Activated CD4-positive, alpha-beta T cell treated with anti-CD3 and anti-CD28 coated beads, Interleukin-2, amount 50 U/mL, for 1 hour (primary cell): Measurements from ENCODE around the gene STOML1.

ENCODE experiments used
- DNase-seq: peaks from one replicate; pipeline ENCODE4 v3.0.0-alpha.2; 2020

STOML1 gene

DNA sequence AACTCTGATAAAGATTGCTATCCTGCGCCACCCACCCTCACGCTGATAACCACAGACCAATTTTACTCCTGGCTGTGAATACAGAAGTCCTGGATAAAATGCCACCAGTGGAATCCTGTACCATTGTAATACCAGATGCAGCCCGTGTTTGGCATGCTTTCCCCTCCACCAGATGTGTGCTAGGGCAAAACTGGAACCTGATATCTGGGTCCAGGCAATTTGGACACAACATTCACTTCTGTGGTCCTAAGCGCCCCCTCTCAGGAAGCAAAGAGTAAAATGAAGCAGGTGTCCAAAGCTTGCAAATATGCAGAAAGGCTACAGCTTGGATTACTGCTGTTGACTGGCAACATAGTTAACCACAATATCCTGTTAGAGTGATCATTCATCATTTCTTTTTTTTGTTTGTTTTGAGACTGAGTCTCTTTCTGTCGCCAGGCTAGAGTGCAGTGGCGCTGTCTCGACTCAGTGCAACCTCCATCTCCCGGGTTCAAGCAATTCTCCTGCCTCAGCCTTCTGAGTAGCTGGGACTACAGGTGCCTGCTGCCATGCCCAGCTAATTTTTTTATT is 33.0 kb downstream of the STOML1 start:
- DNase-seq = peak; percentile 27

DNA sequence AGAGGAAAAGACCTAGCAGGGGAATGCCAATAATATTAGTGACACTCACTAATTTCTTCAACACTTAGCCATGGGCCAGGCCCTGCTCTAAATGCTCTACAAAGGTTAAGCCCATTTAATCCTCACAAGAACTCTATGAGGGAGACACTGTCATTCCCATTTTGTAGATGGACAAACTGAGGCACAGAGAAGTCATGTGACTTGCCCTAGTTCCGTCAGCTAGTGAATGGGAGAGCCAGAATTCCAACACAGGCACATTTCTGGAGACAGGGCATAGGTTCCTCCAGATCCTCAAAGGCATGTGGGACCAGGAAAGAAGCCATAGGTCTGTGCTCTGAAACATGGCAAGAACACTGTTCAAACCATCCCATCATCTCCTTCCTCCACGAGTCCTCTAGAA is 34.3 kb downstream of the STOML1 start:
- no peak for DNase-seq

DNA sequence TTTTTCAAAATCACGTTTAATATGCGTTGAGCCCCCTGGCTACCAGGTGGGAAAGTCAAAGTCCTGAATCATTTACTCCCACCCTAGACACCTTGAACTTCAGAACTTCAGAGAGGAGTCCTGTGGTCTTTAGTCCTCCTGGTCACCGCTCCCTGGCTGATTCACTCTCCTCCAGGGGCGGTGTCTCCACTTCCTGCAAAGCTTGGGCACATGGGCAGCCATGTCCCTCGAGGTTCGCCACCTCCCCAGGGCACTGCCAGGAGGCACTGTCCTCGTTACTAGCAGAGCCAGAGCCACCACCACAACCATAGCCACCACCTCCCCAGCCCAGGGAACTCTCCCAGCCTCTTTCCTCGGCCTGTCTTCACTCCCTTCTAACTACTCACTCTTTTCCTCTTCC is 34.8 kb downstream of the STOML1 start:
- DNase-seq = no peak

DNA sequence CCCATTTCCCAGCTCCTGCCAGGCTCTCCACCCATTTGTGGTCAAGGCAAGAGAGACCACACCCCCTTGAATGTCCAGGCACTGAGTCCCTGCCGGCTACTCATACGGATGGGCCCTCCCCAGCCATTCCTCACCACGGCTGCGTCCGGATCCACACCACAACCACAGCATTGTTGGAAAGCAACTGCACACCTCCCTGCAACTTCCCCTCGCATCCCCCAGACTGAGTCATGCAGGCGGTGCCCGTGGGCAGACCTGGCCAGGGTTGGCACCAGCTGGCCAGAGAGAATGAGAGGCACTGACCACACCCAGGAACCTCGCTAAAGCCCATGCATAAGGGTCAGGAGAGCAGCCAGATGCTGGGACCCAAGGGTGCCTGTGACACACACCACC is 35.4 kb downstream of the STOML1 start:
- no peak for DNase-seq

DNA sequence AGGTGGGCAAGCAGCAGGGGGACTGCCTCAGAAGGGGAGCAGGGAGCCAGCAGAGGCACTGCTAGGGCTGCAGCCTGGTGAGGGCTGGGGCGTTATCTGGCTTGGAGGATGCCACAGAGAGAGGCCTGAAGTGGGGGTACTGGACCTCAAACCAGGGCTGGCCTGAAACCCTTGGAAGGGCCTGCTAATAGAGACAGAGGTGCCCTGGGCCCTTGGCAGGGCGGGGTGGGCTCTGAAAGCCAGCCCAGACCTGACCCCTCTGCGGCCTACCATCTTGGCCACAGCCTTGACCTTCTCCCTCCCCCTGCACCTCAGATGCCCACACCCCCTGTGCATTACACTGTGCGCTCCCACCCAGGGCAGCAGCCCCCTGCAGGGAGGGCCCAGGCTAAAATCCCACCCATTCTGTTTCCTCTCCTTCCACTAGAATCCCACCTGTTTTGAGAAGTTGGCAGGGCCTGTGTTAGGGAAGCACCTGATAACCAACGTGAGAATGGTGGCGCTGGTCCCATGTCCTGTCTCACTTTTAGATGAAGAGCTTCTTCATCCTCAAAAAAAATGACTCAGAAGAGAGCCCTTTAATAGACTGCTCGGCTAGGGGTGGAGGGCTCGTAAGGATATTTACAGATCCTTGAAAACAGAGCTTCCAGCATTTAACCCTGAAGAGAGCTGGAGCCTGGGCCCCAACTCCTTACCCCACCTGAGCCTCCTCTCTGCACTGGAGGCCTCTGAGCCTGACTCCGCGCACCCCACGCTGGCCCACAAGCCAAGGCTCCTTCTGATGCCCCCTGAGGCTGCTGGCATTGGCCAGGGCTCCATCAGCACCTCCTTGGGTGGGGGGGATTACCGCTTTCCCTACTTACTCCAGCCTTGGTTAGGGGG is 36.0 kb downstream of the STOML1 start:
- no peak for DNase-seq

DNA sequence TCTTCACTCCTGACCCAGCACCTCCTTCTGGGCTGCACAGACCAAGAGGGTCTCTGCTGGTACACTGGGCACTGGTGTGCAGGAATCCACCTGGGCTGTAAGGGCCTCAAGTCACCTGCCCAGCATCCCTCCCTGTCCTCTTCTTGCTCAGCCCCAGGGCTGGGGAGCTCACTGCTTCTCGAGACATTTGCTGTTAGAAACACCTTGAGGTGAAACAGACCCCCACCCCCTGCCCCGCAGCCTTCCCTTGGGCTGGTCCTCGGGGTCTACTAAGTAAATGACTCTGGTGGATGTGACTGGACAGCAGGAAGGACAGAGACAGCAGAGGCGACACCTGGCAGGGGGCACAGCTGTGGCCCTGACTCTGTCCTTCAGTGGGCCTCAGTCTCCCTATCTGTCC is 36.8 kb downstream of the STOML1 start:
- DNase-seq = no peak

DNA sequence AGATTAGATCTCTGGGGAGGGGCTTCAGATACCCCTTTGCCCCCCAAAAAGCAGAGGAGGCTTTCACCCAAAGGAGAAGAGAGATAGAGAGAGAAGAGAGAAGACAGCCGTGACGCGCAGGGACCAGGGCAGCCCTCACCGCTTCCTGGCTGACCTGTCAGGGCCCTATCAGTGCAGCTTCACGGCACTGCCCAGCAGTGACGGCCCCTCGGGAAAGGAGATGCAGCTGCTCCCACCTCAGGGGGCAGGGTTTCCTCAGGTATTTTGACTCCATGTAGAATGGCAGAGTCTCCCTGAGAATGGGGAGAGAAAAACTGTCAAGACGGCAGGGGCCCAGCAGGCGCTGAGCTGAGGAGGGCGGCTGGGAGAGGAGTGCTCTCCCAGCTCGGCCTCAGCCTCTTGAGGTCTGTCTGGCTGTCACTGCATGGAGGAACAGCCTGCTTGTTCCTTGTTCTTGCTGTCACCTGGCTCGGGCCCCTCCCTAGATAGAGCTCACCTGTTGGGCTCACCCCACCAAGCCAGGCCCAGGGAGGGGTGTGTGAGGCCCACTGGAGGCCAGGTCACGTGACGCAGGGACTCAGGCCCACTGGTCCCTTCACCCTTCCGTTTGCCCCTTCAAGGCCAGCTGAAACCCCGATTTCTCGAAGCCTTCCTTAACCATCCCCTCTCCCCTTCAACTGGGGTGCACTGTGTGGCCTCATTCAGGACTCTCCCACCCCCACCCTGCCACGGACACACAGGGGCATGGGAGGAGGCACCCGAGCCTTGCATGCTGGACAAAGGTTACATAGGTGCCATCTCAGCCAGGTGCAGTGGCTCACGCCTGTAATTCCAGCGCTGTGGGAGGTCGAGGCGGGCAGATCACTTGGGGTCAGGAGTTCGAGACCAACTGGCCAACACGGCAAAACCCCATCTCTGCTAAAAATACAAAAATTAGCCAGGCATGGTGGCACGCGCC is 37.6 kb downstream of the STOML1 start:
- DNase-seq = no peak

DNA sequence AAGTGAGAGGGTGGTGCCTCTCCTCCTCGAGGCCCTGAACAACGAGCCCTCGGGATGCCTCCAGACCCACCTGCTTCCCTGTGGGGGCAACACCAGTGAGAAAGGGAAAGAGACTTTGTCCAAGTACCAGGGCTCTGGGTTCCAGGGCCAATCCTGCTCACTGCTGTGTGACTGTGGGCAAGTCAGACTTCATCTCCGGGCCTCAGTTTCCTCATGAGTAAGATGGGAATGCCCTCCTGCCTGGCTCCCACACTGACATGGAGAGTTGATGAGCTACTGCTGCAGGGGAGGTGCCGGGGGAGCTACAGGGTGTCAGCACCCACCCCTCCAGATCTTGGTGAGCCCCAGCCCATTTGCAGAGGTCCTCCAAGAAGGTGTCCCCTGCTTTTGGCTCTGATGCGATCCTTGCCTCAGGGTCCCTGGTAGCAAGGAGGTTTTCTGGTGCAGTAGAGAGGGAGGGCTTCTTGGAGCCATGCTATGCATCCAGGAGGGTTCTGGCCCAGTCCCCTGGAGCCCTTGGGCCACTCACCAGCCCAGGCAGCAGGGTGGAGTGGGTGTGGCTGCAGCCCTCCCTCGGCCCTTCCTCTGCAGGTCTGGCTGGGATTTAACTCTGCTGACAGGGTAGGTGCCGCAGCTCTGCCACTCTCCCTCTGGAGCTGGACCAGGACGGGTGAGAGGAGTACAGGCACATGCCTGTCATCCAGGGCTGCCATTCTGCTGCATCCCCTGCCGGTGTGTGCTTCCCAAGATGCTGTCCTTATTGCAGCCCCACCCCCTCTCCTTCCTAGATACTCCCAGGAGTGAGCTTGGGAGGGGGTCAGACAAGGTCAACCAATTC is 39.0 kb downstream of the STOML1 start:
- DNase-seq = no peak

DNA sequence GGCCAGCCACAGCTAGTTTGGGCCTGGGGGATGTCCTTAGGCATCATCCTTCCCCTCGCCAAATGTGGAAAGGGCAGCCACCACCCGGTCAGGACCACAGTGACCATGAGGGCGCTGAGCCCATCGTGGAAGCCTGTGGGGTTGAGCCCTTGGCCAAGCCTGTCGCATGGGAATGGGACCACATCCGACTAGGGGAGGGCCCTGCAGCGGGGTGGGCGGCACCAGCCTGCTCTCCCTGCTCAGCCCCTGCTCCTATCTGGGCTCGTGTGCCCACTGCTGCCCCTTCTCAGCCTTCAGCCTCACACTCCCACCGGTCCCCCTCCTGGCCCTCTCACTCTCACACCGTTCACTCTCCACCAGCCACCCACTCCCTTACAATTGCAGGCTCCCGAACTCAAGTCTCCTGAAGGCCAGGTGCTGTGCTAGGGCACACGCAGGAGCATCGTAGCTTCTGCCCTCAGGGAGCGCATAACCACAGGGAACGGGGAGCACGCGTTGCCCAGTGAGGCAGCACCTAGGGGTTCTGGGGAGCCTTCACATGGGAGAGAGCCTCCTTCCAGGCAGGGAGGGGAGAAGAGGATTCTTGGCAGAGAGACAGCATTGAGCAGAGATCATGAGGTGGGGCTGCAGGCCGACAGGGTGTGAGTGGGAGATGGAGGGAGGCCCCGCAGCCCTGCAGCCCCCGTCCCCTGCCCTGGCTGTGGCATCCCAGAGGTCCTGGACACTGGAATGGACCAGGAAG is 39.8 kb downstream of the STOML1 start:
- no peak for DNase-seq

DNA sequence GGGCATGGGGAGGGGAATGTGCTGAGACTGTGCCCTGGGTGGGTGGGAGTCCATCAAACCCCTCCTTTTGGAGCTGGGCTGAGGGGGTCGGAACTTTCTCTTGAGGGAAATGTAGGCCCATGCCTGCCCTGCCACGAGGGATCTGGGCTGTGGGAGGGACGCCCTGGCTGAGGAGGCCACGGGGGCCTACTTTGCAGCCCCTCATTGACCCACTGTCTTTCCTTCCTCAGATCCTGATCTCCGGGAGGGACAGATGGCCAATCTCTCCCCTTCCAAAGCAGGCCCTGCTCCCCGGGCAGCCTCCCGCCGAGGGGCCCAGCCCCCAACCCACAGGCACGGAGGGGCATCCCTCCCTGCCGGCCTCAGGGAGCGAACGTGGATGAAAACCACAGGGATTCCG is 40.5 kb downstream of the STOML1 start:
- no peak for DNase-seq

DNA sequence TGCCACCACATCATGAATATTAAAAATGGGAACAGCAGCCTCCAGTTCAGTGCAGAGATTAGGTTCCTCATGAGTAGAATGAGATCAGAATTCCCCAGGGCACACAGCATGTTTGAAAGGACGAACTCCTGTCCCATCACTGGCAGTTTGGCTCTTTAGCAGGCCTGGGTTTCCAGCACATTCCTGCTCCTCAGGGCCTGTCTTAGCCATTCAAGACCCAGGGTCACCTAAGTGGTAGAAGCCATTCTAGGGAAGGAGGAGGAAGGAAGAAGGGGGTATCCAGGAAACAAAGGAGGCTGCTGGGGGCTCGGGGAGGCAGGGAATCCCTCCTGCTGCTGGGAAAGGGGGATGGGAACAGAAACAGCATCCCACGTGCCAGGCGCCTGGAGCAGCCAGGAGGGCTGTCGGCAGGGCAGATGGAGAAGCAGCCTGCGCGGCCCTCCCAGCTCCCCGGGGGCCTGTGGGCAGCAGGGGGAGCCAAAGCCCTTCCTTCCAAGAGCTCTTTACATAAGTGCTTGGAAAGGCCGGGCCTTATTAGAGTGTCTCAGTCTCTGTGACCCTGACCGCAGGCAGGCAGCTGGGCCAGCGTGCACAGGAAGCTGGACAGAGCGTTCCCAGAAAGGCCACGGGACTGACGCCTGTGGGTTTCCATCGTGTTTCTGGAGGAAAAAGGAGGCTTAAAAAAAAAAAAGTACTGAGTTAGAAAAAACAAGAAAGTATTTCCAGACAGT is 41.1 kb downstream of the STOML1 start:
- DNase-seq = peak; percentile 76

DNA sequence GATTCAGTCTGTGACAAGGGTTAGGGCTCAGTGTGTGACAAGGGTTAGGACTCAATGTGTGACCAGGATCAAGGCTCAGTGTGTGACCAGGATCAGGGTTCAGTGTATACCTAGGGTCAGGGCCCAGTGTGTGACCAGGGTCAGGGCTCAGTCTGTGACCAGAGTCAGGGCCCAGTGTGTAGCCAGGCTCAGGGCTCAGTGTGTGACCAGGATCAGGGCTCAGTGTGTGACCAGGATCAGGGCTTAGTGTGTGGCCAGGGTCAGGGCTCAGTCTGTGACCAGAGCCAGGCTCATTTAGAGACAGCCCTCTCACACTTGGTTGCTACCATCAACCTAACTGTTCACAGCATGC is 41.6 kb downstream of the STOML1 start:
- DNase-seq = no peak

DNA sequence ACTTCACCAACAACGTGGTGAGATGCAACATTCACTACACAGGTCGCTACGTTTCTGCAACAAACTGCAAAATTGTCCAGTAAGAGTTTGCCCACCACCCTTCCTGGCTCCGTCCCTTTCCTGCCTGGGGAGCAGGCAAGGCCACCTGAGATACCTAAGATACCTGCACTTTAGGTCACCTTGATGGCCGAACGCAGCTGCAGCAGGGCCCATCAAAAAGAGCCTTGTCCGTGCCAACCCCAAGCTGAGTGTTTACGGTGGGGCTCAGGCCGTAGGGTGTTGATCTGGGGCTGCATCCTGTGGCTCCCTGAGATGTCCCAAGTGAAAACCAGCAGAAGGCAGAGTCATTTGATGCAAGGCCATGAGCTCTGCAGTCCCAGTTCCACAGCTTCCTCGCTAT is 42.6 kb downstream of the STOML1 start:
- no peak for DNase-seq

DNA sequence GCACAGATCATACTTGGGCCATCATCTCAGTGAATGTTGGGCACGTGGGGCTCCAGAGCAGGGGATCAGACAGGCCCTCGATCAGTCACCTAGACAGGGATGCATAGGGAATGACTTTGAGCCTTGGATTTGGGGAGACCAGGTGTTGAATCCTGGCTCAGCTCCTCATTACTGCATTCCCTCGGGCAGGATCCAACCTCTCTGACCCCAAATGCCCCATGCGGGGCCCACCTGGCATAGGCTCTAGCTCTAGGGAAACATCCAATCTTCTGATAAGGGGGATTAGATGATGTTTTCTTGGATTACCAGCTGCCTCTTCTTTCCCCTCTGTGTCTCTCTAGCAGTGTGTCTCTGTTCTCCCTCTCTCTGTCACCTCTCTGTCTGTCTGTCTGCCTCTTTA is 43.1 kb downstream of the STOML1 start:
- no peak for DNase-seq

DNA sequence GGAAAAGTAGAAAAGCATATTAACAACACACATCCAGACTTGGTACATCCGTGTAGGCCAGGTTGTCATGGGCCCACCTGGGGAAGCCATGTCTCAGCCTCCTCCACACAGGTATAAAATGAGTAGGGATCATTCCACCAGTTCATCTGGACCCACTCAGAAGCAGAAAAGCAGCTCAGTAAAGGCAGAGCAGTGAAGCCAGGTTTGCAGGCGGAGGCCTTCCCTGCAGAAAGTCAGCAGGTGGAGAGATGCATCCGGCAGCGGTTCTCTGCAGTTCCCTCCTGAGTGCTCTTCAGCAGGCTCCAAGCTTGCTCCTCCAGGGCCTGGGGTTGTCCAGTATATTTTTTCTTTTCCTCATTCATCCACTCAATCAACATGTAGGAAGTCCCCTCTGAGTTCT is 43.7 kb downstream of the STOML1 start:
- DNase-seq = no peak

DNA sequence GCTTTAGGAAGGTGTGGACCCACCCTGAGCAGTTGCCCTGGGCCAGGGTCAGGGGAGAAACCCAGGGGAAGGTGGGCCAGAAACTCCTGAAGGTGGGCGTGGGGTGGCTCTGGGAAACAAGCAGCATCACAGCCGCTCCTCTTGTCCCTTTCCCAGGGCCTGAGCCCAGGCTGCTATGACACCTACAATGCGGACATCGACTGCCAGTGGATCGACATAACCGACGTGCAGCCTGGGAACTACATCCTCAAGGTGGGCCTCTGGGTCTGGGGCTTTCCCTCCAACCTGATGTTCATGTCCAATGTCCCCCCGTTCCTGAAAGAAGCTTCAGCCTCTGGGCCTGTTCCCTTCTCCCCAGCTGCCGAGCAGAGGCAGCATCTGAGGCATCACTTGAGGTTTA is 44.4 kb downstream of the STOML1 start:
- no peak for DNase-seq

DNA sequence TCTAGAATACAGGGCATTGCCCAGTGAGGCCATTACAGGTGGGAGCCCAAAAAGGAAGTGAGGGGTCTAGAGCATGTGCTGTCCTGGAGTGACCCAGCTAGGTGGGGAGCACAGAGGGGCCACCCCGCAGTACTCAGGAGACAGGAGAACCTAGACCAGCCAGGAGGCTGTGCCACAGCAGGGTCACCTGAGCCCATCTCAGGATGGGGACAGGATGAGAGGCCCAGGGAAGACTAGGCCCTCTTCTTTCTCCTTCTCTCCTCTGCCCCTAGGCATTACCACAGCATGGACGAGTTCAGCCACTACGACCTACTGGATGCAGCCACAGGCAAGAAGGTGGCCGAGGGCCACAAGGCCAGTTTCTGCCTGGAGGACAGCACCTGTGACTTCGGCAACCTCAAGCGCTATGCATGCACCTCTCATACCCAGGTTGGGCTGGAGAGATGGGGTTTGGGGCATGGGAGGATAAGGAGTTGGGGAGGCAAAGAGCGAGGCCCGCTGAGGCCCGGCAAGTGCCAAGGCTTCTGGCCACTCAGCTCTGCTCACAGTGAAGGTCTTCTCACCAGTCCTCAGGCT is 45.2 kb downstream of the STOML1 start:
- DNase-seq = no peak

DNA sequence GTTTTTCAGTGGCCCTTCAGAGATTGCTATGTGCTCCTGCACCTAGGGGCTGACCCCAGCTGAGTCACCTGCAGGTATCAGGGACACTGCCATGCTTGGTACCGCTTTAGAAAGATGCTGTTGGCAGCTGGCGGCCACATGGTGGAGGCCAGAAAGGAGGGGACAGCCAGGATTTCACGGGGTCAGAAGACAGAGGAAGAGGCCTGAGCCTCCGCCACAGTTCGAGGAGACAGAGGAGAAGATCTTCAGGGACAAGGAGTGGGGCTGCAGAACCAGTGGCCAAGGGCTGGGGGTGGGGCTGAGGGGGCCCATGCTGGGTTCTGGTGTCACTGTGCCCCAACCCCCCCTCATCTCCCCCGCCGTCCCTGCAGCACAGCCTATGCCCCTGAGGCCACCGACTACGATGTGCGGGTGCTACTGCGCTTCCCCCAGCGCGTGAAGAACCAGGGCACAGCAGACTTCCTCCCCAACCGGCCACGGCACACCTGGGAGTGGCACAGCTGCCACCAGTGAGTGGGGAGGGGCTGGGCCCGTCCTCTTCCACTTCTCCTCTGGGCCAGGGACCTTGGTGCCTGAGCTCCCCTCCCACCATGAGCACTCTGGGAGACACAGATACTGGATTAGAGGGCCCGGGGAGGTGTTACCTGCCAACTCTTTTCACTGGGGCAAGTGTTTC is 45.9 kb downstream of the STOML1 start:
- DNase-seq = no peak

DNA sequence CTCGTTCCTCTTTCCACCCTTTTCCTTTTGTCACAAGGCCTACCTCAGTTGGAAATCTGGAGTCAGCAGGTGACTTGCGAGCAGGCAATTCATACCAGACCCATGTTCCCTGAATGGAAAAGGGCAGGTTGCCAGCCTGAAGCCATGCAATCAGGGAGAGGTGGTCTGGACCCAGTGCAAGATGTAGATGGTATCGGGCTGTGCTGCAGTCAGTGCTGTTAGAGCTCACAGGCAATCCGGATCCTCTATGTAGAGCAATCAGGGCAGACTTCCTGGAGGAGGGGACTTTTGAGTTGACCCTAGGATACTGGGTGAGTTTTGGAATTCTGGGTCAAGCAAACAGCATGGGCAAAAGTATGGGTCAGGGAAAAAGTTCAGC is 47.0 kb downstream of the STOML1 start:
- no peak for DNase-seq
